GM21825 (cell line): ENCODE measurements around the gene OTOG.

Source experiments
- ATAC-seq: cut with Tn5 transposase; IDR thresholded peaks from one replicate; pipeline ENCODE4 v1.9.1; 2021; ENCODE audit warnings: mild to moderate bottlenecking, moderate library complexity; ENCODE audit not compliant: unreplicated experiment

OTOG gene

DNA sequence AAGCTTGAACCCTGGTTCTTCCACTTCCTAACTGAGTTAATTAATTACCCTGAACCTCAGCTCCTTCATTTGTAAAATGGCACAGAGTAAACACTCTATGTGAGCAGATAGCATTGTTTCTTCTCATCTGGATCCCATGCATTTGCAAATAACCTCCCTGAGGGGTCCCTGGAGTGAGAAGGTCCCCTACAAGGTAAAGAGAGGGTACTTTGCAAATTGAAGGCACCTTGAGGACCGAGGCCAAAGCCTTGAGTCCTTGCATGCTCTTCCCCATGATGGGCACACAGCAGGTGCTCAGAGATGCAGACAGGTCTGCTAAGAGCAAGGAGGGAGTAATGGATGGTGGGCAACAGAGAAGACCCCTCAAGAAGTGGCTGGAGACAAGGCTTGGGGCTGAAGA is 33.2 kb downstream of the OTOG start:
- no peak for ATAC-seq

DNA sequence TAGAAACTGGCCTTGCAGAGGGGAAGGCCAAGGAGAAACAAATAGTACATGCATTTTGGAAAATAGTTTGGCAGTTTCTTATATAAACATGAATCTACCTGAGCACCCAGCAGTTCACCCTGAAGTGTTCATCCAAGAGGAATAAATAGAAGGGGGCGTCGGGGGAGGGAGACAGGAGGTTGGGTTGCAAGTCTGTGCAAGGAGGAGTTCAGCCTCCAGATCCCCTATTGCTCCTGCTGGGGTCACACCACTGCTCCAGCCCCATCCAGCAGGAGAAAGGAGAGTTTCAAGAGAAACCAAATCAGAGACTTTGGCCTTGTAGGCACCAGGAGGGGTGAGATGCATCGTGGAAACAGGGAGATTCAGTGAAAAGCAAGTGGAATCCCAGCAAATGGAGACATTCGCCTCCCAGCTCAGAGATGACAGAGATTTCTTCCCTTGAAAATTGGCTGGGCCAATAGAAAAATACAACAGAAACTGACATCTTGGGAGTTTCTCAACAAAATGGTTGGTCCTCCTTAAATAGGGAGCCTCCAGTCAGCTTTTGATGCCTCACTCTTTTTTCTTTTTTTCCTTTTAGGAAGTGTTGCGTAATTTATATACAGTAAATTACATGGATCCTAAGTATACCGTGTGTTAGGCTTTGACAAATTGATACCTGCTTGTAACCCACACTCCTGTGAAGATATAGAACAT is 34.1 kb downstream of the OTOG start:
- no peak for ATAC-seq

DNA sequence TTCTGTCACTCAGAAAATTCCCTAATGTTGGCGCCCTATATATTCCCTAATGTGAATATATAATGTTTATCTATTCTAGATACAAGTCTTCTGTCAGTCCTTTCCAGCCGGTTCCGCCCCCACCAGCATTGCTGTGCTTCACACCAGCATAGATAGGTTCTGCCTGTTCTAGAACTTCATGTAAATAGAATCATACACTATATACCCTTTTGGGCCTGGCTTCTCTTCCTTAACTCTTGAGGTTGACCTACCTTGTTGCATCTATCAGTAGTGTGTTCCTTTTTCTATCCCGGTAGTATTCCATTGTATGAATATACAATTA is 34.6 kb downstream of the OTOG start:
- no peak for ATAC-seq

GRCh38 chr11:17585911-17586695 is 39.0 kb downstream of the OTOG start:
- ATAC-seq: no peak

DNA sequence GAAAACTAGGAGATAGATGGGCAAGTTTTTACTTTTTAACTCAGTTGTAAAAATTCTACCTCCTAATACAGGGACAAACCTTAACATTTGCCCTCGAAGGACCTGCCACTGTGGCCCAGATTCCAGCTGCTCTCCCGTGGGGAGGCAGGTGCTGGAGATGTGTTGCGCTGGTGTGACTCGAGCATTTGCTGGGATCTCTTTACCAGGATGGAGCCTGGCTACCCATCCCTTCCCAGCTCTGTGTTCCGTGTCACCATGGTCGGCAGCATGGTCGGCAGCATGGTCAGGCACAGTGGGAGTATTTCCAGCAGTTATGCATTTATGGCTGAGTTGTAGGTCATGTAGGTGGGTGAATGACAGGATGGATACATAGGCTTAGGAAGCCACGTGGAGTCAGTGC is 41.1 kb downstream of the OTOG start:
- no peak for ATAC-seq

DNA sequence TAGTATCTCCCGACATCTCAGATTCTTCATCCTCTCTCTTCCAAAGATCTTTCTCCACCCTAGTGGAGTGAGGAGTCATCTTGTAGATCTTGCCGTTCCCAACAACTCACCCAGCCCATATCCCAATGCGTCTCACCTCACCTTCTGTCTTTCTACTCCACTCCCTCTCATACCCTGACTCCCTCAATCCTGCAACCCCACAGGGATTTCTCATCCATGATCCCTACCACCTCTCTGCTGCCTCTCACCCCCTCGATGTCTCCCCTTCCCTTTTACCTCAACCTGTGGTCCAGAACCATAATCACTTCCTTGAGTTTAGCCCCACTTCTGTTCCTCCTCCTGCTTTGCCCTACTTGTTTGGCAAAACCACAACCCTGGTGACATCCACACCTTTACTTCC is 41.7 kb downstream of the OTOG start:
- ATAC-seq: no peak

DNA sequence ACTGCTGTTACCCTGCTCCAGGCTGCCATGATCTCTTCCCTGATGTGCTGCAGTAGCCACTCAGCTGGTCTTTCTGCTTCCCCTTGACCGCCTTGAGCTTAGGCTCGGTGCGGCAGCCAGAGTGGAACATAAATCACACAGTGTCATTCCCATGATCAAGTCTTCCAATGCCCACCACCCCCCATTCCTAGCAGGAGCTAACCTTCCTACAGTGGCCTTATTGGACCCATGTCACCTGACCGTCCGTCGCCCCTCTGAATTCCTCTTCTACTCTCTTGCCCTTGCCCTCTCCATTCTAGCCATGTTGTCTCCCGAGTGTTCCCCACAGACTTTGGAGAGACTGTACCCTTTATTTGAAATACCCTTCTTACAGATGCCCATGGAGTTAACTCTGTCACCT is 43.4 kb downstream of the OTOG start:
- ATAC-seq: no peak

DNA sequence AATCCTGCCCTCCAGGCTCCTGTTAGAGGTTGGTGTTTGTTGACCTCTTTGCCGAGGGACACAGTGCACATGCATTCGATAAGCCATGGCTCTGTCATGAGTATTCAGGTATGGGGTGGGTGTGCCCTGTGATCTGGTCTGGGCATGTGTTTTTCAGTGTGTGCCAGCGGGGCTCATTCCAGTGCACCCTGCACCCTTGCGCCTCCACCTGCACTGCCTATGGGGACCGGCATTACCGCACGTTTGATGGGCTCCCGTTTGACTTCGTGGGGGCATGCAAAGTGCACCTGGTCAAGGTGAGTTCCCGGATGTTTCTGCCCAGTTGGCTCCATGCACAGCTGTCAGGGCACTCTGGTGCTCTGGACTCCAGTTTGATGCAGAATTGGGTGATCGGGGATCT is 44.2 kb downstream of the OTOG start:
- ATAC-seq: no peak

DNA sequence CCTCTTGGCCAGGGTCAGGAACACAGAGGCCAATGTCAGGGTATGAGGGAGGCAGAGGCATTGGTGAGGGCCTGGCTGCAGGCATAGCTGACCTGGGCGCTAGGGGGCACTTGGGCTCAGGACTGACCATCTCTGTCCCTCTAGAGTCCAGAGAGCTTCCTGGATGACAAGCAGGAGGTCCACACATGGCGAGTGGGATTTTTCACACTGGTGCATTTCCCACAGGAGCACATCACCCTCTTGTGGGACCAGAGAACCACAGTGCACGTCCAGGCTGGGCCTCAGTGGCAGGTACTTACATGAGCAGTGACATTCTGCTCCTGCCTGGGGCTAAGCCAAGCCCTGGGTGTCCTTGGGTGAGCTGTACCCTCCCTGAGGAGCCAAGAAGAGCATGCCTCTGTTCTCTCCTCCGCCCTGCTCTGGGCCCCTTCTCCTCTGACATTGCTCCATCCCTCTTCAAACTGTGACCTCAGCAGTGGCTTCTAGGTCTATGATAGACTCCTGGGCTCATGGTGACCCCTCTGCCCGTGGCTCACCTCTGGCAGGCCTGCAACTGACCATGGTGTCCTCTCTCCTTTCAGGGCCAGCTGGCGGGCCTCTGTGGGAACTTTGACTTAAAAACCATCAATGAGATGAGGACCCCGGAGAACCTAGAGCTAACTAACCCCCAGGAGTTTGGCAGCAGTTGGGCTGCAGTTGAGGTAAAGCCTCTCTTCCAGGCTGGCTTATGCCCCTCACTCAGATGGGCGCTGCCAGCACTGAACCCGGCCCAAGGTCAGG is 46.6 kb downstream of the OTOG start:
- ATAC-seq: no peak

- no peak for ATAC-seq
Observed at GRCh38 chr11:17594686-17595192, 47.7 kb downstream of the OTOG start.

GRCh38 chr11:17595526-17596309 is 48.7 kb downstream of the OTOG start:
- ATAC-seq: no peak

GRCh38 chr11:17596310-17596669 is 49.2 kb downstream of the OTOG start:
- ATAC-seq: no peak

GRCh38 chr11:17596711-17597110 is 49.7 kb downstream of the OTOG start:
- ATAC-seq: no peak

DNA sequence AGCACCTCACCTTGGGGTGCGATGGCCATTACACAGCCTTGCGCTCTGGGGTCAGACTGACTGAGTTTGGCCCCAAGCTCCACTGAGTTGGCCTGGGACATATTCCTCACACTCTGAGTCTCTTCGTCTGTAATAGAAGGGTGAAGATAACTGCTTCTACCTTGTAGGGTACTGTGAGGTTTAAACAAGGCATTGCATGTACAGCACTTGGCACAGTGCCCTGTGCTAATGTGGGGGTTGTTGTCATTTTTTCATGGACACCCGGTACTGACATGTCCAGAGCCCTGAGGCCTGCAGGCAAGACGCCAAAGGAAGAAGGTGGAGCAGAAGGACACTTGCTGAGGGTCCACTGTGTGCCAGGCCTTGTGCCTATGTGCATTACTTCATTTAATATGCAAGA is 50.7 kb downstream of the OTOG start:
- no peak for ATAC-seq

GRCh38 chr11:17598700-17599459 is 51.8 kb downstream of the OTOG start:
- peak; percentile 87 for ATAC-seq

DNA sequence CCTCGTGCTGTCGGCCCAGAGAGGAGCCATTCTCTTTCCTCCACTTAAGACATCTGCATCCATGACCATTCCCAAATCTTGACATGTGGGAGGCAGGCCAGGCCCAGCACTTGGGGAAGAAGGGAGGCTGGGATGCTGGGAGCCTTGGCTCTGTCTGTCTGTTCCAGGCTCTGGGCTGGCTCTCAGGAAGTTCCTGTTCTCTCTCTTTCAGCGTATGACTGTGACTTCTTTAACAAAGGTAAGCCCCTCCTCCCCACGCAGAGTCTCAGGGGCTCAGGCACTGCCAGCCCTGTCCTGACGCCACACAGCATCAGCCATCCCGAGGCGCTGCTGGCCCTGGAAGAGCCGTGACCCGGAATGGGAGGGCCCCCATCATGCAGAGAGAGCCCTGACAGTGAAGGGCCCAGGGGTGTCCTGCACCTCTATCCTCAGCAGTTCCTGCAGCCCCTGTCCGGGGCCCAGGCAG is 52.4 kb downstream of the OTOG start:
- ATAC-seq: no peak

GRCh38 chr11:17600316-17601255 is 53.5 kb downstream of the OTOG start:
- ATAC-seq: no peak

GRCh38 chr11:17601256-17601671 is 54.2 kb downstream of the OTOG start:
- no peak for ATAC-seq

- ATAC-seq: no peak
Observed at GRCh38 chr11:17601676-17602075, 54.6 kb downstream of the OTOG start.
